CD4-positive, alpha-beta T cell (primary cell): ENCODE results near the gene SOX14. TPM values are rescaled to one million over a fixed set of nuclear protein-coding genes. Genes with fewer than 3 reads are reported as not detected.

Source experiments
- ATAC-seq: fragments of 200-7000 bp; cut with Tn5 transposase; one replicate; pipeline ENCODE4 v1.10.0; 2022; ENCODE audit warnings: mild to moderate bottlenecking; ENCODE audit not compliant: poor library complexity
- CTCF ChIA-PET: fragments of 350-600 bp; sonication (Branson Sonifier 250); formaldehyde crosslinking; loops from one replicate; lab custom pipeline; 2021; ENCODE audit warnings: antibody characterized with exemption, inconsistent platforms; lab: Charles Lee
- POLR2A ChIA-PET: fragments of 350-600 bp; sonication (Branson Sonifier 250); formaldehyde crosslinking; loops from one replicate; lab custom pipeline; 2021; ENCODE audit warnings: antibody characterized with exemption, inconsistent platforms; lab: Charles Lee
- DNase-seq, 14 experiments: peaks; one replicate each; pipeline ENCODE4 v3.0.0-alpha.2; 2013 to 2020; ENCODE audit warnings: mixed read lengths in 2 of 14
- H3K27ac ChIP-seq, 2 donors: one replicate each; pipeline versions ENCODE4 v1.5.1 to v1.7.0; 2013; ENCODE audit warnings: low read length in 2 of 2, low read depth in 1 of 2, mild to moderate bottlenecking in 1 of 2
- H3K27me3 ChIP-seq, 2 experiments: 1 replicate in 1 of 2; 2 replicates in 1 of 2; pipeline versions ENCODE4 v1.6.1 to v1.7.0; 2013; ENCODE audit warnings: low read length in 2 of 2, control low read depth in 1 of 2, mild to moderate bottlenecking in 1 of 2, moderate library complexity in 1 of 2; ENCODE audit not compliant: insufficient read depth in 2 of 2, control insufficient read depth in 1 of 2
- H3K36me3 ChIP-seq: one replicate; pipeline ENCODE4 v1.6.1; 2013; ENCODE audit warnings: low read length, control low read depth; ENCODE audit not compliant: insufficient read depth
- H3K4me1 ChIP-seq: one replicate; pipeline ENCODE4 v1.6.1; 2013; ENCODE audit warnings: low read length, control low read depth; ENCODE audit not compliant: insufficient read depth
- H3K4me3 ChIP-seq: one replicate; pipeline ENCODE4 v1.5.1; 2013; ENCODE audit warnings: mild to moderate bottlenecking, low read length, moderate library complexity
- H3K9me3 ChIP-seq, 2 experiments: 1 replicate in 1 of 2; 2 replicates in 1 of 2; pipeline versions ENCODE4 v1.6.1 to v1.7.0; 2013; ENCODE audit warnings: low read length in 2 of 2, mild to moderate bottlenecking in 2 of 2, control low read depth in 1 of 2, moderate library complexity in 1 of 2; ENCODE audit not compliant: control insufficient read depth in 1 of 2, insufficient read depth in 1 of 2
- H3K27ac Mint-ChIP-seq: one replicate; pipeline ENCODE4 v1.8.0; 2020; ENCODE audit warnings: mixed read lengths
- H3K27me3 Mint-ChIP-seq: one replicate; pipeline ENCODE4 v1.8.0; 2021; ENCODE audit warnings: mixed read lengths
- H3K36me3 Mint-ChIP-seq: one replicate; pipeline ENCODE4 v1.8.0; 2021; ENCODE audit warnings: low read depth, mixed read lengths
- H3K4me1 Mint-ChIP-seq: one replicate; pipeline ENCODE4 v1.8.0; 2021; ENCODE audit warnings: low read depth, mixed read lengths
- H3K4me3 Mint-ChIP-seq: one replicate; pipeline ENCODE4 v1.8.0; 2020; ENCODE audit warnings: mild to moderate bottlenecking, mixed read lengths
- H3K9me3 Mint-ChIP-seq: one replicate; pipeline ENCODE4 v1.8.0; 2020; ENCODE audit warnings: mixed read lengths
- CTCF ChIP-seq: fragments of 200-600 bp; IDR thresholded peaks from one replicate; pipeline ENCODE4 v1.8.0; 2022; ENCODE audit warnings: antibody characterized with exemption, mild to moderate bottlenecking
- intact Hi-C, 2 experiments: fragments of 100-400 bp; cut with DNase I in 1 of 2; cut with micrococcal nuclease in 1 of 2; formaldehyde crosslinking; loops; one replicate each; pipeline versions ENCODE4 v1.15.1 to v1.9.0; 2023 to 2025; cut with DNase I, micrococcal nuclease
- total RNA-seq, 174 experiments: library from RNA in 2 of 174; stranded (reverse) in 2 of 174; gene quantifications; one replicate each; pipeline ENCODE4 v1.2.3 and lab custom pipeline; 2021 to 2026

The SOX14 gene
- total RNA-seq, 2 experiments from 2014 or later, result not detected

DNA sequence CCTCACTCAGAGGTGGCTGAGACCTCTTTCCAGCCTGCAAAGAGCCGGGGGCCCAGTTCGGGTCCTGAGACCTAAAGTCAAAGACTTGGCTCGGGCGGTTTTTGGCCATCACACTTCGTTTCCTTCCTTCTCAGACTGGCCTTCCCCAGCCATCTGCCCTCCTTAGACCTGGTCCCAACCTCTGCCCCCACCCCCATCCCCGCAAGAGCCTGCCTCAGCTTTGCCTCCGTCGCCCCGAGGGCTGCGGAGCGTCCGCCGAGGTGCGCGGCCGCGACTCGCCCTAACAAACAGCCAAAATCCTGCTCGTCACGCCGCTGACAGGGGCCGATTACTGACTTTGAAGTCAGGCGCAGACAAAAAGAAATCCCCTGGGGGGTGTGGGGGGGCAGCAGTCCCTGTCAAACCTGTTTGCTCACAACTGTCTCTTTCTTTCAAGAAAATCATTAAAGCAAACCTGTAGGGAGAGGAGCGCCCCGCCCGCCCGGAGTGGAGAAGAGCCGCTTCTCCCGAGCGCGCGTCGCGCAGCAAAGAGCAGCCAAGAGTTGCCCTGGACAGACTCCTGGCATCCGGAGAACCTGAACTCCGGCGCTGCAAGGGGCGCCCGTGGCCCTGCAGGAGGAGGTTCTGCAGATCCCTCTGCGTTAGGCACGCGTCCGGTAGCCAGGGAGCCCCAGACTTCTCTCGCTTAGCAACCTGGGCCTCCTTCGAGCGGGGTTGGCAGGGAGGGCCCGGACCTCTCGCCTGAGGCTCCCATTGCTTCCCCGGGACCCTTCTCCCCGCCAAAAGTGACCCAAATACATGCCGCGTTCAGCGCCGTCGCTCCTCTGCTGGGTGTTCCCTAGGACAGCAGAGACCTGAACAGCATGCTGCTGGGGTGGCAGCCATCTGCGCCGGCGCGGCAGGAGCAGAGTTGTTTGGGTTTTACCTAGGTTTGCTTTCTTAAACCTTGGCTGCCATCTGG, 4.5 kb downstream of the SOX14 start:
- H3K4me1 Mint-ChIP-seq, result peaks cover 16% of the 10 kb centered on the region
- intact Hi-C loops, result no loop called here
- peaks cover 0 to 65% of the 10 kb centered on the region in 2 experiments for H3K9me3 ChIP-seq
- ChIA-PET POLR2A (no interaction called here), CTCF (no interaction called here)
- no peaks in the 10 kb centered on the region for H3K36me3 Mint-ChIP-seq
- DNase-seq (no peak), ATAC-seq (no peak)
- H3K4me3 Mint-ChIP-seq, result no peak overlapping the region
- H3K27me3 ChIP-seq, result peaks cover 78 to 96% of the 10 kb centered on the region in 2 experiments
- no peaks in the 10 kb centered on the region for H3K36me3 ChIP-seq
- no peak for TF ChIP-seq CTCF
- H3K27ac Mint-ChIP-seq, result no peak overlapping the region
- H3K4me3 ChIP-seq, result no peak overlapping the region
- no peak overlapping the region for H3K27ac ChIP-seq
- peaks cover 91% of the 10 kb centered on the region for H3K27me3 Mint-ChIP-seq
- H3K9me3 Mint-ChIP-seq, result no peaks in the 10 kb centered on the region
- peaks cover 12% of the 10 kb centered on the region for H3K4me1 ChIP-seq

GRCh38 chr3:137769322-137770065, 5.4 kb downstream of the SOX14 start:
- no peak overlapping the region for H3K4me3 Mint-ChIP-seq
- Histone ChIP-seq H3K27me3 (peaks cover 72 to 95% of the 10 kb centered on the region in 2 experiments), H3K9me3 (peaks cover 0 to 58% of the 10 kb centered on the region in 2 experiments), H3K27ac (no peak overlapping the region), H3K36me3 (no peaks in the 10 kb centered on the region), H3K4me1 (peaks cover 12% of the 10 kb centered on the region), H3K4me3 (no peak overlapping the region)
- ChIA-PET CTCF (no interaction called here), POLR2A (no interaction called here)
- TF ChIP-seq CTCF, result no peak
- intact Hi-C loops, result no loop called here
- peaks cover 91% of the 10 kb centered on the region for H3K27me3 Mint-ChIP-seq
- DNase-seq (no peak), ATAC-seq (no peak)
- H3K27ac Mint-ChIP-seq, result no peak overlapping the region
- no peaks in the 10 kb centered on the region for H3K9me3 Mint-ChIP-seq
- no peaks in the 10 kb centered on the region for H3K36me3 Mint-ChIP-seq
- H3K4me1 Mint-ChIP-seq, result peaks cover 16% of the 10 kb centered on the region

- H3K9me3 ChIP-seq, result peaks cover 0 to 50% of the 10 kb centered on the region in 2 experiments
- ChIA-PET POLR2A (no interaction called here), CTCF (no interaction called here)
- Mint-ChIP-seq H3K27me3 (peaks cover 95% of the 10 kb centered on the region), H3K36me3 (no peaks in the 10 kb centered on the region), H3K9me3 (no peaks in the 10 kb centered on the region), H3K4me1 (peaks cover 16% of the 10 kb centered on the region), H3K4me3 (no peak overlapping the region), H3K27ac (no peak overlapping the region)
- no peak overlapping the region for H3K27ac ChIP-seq
- intact Hi-C loops, result no loop called here
- no peak for TF ChIP-seq CTCF
- H3K36me3 ChIP-seq, result no peaks in the 10 kb centered on the region
- H3K4me1 ChIP-seq, result peaks cover 12% of the 10 kb centered on the region
- peaks cover 67 to 95% of the 10 kb centered on the region in 2 experiments for H3K27me3 ChIP-seq
- H3K4me3 ChIP-seq, result no peak overlapping the region
- ATAC-seq (no peak), DNase-seq (no peak)
Observed at GRCh38 chr3:137770066-137770834, 6.1 kb downstream of the SOX14 start.
